Testis (tissue), 2 donors: Measurements from ENCODE around the gene BET1.

Experiments
- POLR2A ChIP-seq: fragments of 450-650 bp; IDR thresholded peaks from one replicate; pipeline ENCODE4 v1.6.1; 2017; ENCODE audit warnings: antibody characterized with exemption, mild to moderate bottlenecking, moderate library complexity
- TF ChIP-seq, protein P1 (sequence below), 3 experiments: fragments of 450-650 bp in 2 of 3; fragments of 200-600 bp in 1 of 3; sonication (generic) in 1 of 3; IDR thresholded peaks; one replicate each; pipeline ENCODE4 v1.5.1; 2016 to 2019; ENCODE audit warnings: antibody characterized with exemption in 3 of 3, mild to moderate bottlenecking in 2 of 3, moderate library complexity in 1 of 3

DNA sequence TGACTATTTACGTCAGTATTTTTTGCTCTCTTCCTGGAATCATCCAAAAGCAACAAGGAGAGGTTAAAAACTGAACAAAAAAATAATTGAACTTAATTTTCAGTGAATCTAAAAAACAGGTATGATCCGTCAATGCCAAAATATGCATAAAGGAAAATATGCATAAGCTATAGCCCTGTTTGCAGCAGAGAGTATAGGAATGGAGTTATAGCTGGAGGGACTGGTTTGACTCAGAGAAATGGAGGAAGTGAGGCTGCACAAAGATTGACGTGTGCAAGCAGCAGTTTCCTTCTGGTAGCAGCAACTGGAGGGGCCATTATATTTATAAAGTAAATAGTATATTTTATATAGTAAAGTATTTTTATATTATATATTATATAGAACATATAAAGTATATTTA, 45.5 kb downstream of the BET1 start:
- TF ChIP-seq POLR2A, result no peak
- TF ChIP-seq, protein P1, sequence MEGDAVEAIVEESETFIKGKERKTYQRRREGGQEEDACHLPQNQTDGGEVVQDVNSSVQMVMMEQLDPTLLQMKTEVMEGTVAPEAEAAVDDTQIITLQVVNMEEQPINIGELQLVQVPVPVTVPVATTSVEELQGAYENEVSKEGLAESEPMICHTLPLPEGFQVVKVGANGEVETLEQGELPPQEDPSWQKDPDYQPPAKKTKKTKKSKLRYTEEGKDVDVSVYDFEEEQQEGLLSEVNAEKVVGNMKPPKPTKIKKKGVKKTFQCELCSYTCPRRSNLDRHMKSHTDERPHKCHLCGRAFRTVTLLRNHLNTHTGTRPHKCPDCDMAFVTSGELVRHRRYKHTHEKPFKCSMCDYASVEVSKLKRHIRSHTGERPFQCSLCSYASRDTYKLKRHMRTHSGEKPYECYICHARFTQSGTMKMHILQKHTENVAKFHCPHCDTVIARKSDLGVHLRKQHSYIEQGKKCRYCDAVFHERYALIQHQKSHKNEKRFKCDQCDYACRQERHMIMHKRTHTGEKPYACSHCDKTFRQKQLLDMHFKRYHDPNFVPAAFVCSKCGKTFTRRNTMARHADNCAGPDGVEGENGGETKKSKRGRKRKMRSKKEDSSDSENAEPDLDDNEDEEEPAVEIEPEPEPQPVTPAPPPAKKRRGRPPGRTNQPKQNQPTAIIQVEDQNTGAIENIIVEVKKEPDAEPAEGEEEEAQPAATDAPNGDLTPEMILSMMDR (IDR thresholded peaks at IDR 0.05), result no peak
